Mononuclear cell (primary cell): Measurements from ENCODE around the gene HEY2. TPM values are rescaled to one million over a fixed set of nuclear protein-coding genes. Genes with fewer than 3 reads are reported as not detected.

Experiments
- H3K27me3 ChIP-seq: 2 replicates; pipeline ENCODE4 v1.6.0; 2011; ENCODE audit warnings: low read length, control low read depth; ENCODE audit not compliant: insufficient read depth
- H3K4me1 ChIP-seq: 2 replicates; pipeline ENCODE4 v1.5.1; 2011; ENCODE audit warnings: mild to moderate bottlenecking, low read length, control low read depth; ENCODE audit not compliant: insufficient read depth
- H3K4me3 ChIP-seq: 2 replicates; pipeline ENCODE4 v1.5.1; 2011; ENCODE audit warnings: mild to moderate bottlenecking, low read length, moderate library complexity
- H3K9me3 ChIP-seq: 2 replicates; pipeline ENCODE4 v1.5.1; 2011; ENCODE audit warnings: low read depth, mild to moderate bottlenecking, control low read depth, low read length
- total RNA-seq: library from RNA; depleted of rRNA; stranded (reverse); fragments of >200 nt; gene quantifications from one replicate; pipeline ENCODE4 v1.2.3, GENCODE V29; 2012

HEY2 gene
- total RNA-seq, 1 donor, result 0.10 TPM

DNA sequence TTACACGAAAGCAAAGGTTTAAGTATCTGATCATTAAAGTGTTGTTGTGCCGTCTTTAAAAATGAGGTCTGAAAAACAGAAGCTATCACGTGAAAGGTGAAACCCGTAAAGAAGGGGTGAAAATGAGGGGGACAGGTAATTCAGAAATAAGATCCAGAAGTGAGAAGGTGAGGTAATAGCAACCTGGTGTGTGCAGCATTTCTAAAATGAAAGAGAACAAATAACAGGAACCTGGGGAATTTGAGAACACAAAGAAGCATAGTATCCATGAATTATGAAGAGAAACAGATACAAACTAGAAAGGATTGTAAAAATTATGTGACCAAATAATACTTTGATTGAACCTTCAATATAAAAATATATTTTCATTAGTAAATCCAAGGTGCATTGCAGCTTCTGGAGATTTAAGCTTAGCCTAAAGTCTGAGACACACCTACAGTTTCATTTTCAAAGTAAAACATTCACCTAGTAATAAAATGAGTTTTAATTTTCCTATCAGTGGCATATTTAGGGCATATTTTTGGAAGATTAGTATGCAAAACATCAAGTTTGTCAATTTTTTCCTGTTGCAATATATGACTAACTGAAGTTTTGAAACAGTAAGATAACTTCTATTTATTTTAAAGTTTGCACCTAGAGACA, 1.4 kb downstream of the HEY2 start:
- Histone ChIP-seq H3K9me3 (no peaks in the 10 kb centered on the region), H3K4me3 (no peak overlapping the region), H3K4me1 (peaks cover 41% of the 10 kb centered on the region), H3K27me3 (peaks cover 89% of the 10 kb centered on the region)

GRCh38 chr6:125751334-125751916, 2.0 kb downstream of the HEY2 start:
- Histone ChIP-seq H3K27me3 (peaks cover 86% of the 10 kb centered on the region), H3K9me3 (no peaks in the 10 kb centered on the region), H3K4me3 (no peak overlapping the region), H3K4me1 (peaks cover 38% of the 10 kb centered on the region)

DNA sequence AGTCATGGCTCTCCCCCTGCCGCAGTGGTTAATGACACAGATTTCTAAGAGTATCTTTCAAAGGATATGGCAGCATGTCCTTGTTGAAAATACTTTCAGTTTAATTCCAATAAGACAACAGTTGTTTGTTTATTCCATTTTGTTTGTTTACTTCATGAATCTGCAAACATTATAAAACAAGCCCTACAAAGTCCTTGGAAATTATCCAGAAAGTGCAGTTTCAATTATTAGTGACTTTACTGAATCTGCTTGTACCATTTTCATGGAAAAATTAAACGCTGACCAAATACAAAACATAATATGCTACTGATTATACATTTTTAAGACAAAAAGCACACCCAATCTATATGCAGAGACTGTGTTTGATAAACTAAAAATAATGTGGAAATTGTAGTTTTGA, 3.3 kb downstream of the HEY2 start:
- H3K4me1 ChIP-seq, result peaks cover 25% of the 10 kb centered on the region
- H3K9me3 ChIP-seq, result no peaks in the 10 kb centered on the region
- peaks cover 83% of the 10 kb centered on the region for H3K27me3 ChIP-seq
- H3K4me3 ChIP-seq, result no peak overlapping the region

GRCh38 chr6:125753218-125753936, 3.9 kb downstream of the HEY2 start:
- peaks cover 77% of the 10 kb centered on the region for H3K27me3 ChIP-seq

GRCh38 chr6:125753937-125754259, 4.5 kb downstream of the HEY2 start:
- Histone ChIP-seq H3K9me3 (no peaks in the 10 kb centered on the region), H3K4me3 (no peak overlapping the region), H3K4me1 (peaks cover 13% of the 10 kb centered on the region), H3K27me3 (peaks cover 72% of the 10 kb centered on the region)

More at GRCh38 chr6:125753218-125753936, 3.9 kb downstream of the HEY2 start:
- Histone ChIP-seq H3K4me1 (peaks cover 18% of the 10 kb centered on the region), H3K9me3 (no peaks in the 10 kb centered on the region), H3K4me3 (no peak overlapping the region)

GRCh38 chr6:125754566-125754965, 5.1 kb downstream of the HEY2 start:
- H3K27me3 ChIP-seq, result peaks cover 70% of the 10 kb centered on the region
- no peak overlapping the region for H3K4me3 ChIP-seq
- H3K9me3 ChIP-seq, result no peaks in the 10 kb centered on the region
- peaks cover 9% of the 10 kb centered on the region for H3K4me1 ChIP-seq

GRCh38 chr6:125759184-125759902, 9.9 kb downstream of the HEY2 start:
- no peak overlapping the region for H3K4me3 ChIP-seq
- H3K27me3 ChIP-seq, result peaks cover 59% of the 10 kb centered on the region
- H3K9me3 ChIP-seq, result no peaks in the 10 kb centered on the region
- no peaks in the 10 kb centered on the region for H3K4me1 ChIP-seq

GRCh38 chr6:125759959-125760457, 10.6 kb downstream of the HEY2 start:
- Histone ChIP-seq H3K4me1 (no peaks in the 10 kb centered on the region), H3K27me3 (peaks cover 56% of the 10 kb centered on the region), H3K4me3 (no peak overlapping the region), H3K9me3 (no peaks in the 10 kb centered on the region)

GRCh38 chr6:125764121-125764671, 14.8 kb downstream of the HEY2 start:
- Histone ChIP-seq H3K4me3 (no peak overlapping the region), H3K4me1 (no peaks in the 10 kb centered on the region), H3K27me3 (peaks cover 56% of the 10 kb centered on the region), H3K9me3 (no peaks in the 10 kb centered on the region)

GRCh38 chr6:125765944-125766343, 16.5 kb downstream of the HEY2 start:
- peaks cover 49% of the 10 kb centered on the region for H3K27me3 ChIP-seq

GRCh38 chr6:125766641-125767040, 17.2 kb downstream of the HEY2 start:
- peaks cover 44% of the 10 kb centered on the region for H3K27me3 ChIP-seq
- no peak overlapping the region for H3K4me3 ChIP-seq
- H3K4me1 ChIP-seq, result no peaks in the 10 kb centered on the region
- no peaks in the 10 kb centered on the region for H3K9me3 ChIP-seq

More at GRCh38 chr6:125765944-125766343, 16.5 kb downstream of the HEY2 start:
- H3K9me3 ChIP-seq, result no peaks in the 10 kb centered on the region
- H3K4me3 ChIP-seq, result no peak overlapping the region
- H3K4me1 ChIP-seq, result no peaks in the 10 kb centered on the region

DNA sequence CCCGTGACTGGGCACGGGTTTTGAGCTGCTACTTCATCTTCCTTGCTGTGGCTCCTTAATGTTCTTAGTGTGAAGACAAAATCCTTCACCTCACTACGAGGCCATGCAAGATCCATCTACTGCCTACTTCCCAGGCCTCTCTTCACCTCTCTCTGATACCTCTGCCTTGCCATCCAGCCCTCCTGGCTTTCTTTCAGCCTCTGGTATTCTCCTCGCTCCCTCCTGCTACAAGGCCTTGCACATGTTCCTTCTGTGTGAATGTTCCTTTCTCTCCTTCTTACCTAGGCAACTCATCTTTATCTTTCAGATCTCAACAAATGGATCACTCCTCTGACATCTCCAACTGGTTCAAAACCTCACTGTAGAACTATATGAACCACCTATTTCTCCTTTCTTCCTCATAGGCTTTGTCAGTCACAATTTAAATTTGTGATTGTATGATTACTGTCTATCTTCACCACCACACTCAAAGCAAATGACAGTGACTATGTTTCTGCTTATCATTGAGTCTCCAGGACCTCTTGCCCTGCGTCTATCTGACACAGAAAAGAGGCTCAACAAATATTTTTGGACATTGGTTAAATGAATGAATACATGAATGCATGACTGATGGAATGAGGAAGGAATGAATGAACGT, 19.8 kb downstream of the HEY2 start:
- no peaks in the 10 kb centered on the region for H3K9me3 ChIP-seq
- no peaks in the 10 kb centered on the region for H3K4me1 ChIP-seq
- peaks cover 35% of the 10 kb centered on the region for H3K27me3 ChIP-seq
- H3K4me3 ChIP-seq, result no peak overlapping the region

DNA sequence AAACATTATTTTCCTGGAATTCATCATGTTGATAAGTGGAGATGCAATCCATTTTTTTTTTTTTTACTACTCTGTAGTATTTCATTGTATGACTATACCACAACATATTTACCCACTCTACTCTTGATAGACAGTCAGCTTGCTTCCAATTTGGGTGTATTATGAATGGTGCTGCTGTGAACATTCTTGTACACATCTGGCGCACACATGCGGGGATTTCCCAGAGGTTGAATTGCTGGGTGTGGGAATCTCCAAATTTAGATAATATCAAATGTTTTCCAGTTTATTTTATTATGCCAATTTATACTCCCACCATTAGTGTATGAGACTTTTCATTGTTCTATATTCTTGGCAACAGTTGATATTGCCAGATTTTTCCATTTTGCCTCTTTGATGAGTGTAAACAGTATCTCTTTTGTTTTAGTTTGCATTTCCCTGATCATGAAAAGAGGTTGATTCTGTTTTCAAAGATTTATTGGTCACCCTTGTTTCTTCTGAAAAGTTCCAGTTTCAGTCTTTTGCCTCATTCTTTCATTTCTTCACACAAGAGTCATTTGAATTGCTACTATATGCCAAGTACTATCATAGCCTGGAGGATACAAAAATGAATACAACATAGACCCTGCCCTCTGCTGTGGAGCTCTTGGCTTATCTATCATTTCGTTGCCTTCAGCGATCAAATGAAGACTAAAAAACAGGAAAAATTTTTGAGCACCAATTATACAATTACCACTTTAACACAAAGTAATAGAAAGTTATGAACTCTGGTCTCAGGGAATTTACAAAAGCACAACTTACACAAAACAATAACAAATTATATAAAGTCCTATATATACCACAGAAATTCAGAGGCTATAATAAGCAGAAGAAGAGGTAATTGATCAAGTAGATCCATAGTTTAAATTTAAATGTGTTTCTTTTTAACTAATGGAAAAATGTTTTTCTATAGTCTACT, 24.2 kb downstream of the HEY2 start:
- Histone ChIP-seq H3K4me1 (no peaks in the 10 kb centered on the region), H3K4me3 (no peak overlapping the region), H3K27me3 (peaks cover 18% of the 10 kb centered on the region), H3K9me3 (no peaks in the 10 kb centered on the region)
